Uterus (tissue), 2 donors: ENCODE results near the gene ADAMTS10.
"Not testable (repeated sequence)": the region's sequence is repeated elsewhere in the genome, so short reads cannot be mapped to it uniquely, and the experiment has no call there.

Experiments used
- POLR2A ChIP-seq, 2 donors: fragments of 450-650 bp; IDR thresholded peaks; one replicate each; pipeline ENCODE4 v1.6.1; 2016; ENCODE audit warnings: antibody characterized with exemption in 2 of 2, mild to moderate bottlenecking in 1 of 2, moderate library complexity in 1 of 2
- TF ChIP-seq, protein P1 (sequence below), 4 experiments: fragments of 200-600 bp in 2 of 4; fragments of 450-650 bp in 2 of 4; sonication (generic) in 2 of 4; IDR thresholded peaks; one replicate each; pipeline ENCODE4 v1.5.1; 2016 to 2019; ENCODE audit warnings: antibody characterized with exemption in 4 of 4, mild to moderate bottlenecking in 2 of 4, moderate library complexity in 1 of 4

- TF ChIP-seq, protein P1, sequence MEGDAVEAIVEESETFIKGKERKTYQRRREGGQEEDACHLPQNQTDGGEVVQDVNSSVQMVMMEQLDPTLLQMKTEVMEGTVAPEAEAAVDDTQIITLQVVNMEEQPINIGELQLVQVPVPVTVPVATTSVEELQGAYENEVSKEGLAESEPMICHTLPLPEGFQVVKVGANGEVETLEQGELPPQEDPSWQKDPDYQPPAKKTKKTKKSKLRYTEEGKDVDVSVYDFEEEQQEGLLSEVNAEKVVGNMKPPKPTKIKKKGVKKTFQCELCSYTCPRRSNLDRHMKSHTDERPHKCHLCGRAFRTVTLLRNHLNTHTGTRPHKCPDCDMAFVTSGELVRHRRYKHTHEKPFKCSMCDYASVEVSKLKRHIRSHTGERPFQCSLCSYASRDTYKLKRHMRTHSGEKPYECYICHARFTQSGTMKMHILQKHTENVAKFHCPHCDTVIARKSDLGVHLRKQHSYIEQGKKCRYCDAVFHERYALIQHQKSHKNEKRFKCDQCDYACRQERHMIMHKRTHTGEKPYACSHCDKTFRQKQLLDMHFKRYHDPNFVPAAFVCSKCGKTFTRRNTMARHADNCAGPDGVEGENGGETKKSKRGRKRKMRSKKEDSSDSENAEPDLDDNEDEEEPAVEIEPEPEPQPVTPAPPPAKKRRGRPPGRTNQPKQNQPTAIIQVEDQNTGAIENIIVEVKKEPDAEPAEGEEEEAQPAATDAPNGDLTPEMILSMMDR (IDR thresholded peaks at IDR 0.05), result not testable (repeated sequence)
- TF ChIP-seq POLR2A (IDR thresholded peaks at IDR 0.05), result not testable (repeated sequence)
Measured at GRCh38 chr19:8637070-8637469, 26.6 kb upstream of the ADAMTS10 start.
